ENCODE measurements around the gene PARD6A.

DNA sequence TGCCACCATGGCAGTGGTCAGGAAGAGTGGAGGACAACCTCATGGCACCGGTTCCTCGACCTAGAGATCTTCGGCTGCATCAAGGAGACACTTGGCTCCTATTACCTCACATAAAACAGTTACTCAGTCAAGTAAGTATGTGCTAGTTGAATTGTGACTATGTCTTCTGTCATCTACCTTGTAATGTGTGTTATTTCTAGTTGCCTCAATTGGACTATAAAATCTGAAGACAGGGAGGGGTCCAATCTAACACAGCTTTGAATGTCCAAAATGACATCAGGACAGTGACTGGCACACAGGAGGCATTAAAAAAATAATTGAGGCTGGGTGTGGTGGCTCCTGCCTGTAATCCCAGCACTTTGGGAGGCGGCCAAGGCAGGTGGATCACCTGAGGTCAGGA, 23.0 kb downstream of the PARD6A start:
- TF ChIP-seq, protein P1, sequence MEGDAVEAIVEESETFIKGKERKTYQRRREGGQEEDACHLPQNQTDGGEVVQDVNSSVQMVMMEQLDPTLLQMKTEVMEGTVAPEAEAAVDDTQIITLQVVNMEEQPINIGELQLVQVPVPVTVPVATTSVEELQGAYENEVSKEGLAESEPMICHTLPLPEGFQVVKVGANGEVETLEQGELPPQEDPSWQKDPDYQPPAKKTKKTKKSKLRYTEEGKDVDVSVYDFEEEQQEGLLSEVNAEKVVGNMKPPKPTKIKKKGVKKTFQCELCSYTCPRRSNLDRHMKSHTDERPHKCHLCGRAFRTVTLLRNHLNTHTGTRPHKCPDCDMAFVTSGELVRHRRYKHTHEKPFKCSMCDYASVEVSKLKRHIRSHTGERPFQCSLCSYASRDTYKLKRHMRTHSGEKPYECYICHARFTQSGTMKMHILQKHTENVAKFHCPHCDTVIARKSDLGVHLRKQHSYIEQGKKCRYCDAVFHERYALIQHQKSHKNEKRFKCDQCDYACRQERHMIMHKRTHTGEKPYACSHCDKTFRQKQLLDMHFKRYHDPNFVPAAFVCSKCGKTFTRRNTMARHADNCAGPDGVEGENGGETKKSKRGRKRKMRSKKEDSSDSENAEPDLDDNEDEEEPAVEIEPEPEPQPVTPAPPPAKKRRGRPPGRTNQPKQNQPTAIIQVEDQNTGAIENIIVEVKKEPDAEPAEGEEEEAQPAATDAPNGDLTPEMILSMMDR (conservative IDR thresholded peaks at IDR 0.05) = no peak
- no peak for TF ChIP-seq ZFX (IDR thresholded peaks at IDR 0.05)

All from C4-2B (cell line).